GM12878 (cell line): Measurements from ENCODE around the gene PDE6A. TPM values are rescaled to one million over a fixed set of nuclear protein-coding genes. Genes with fewer than 3 reads are reported as not detected.
A peak's percentile ranks its signal among the peaks of the same experiment; 100 is the strongest.

ENCODE experiments used
- ATAC-seq: fragments of 200-7000 bp; cut with Tn5 transposase; 3 replicates; pipeline ENCODE4 v1.9.1; 2020; ENCODE audit warnings: mild to moderate bottlenecking, moderate library complexity
- BruUV-seq: library from RNA; stranded (reverse); fragments of 400-500 nt; replicated peaks from 2 replicates; lab custom pipeline; 2021; lab: Mats Ljungman, UMichigan
- CTCF ChIA-PET: fragments of 300-600 bp; sonication (Branson Sonifier 250); formaldehyde crosslinking; extraction: SDS; loops from one replicate; lab custom pipeline; 2021; ENCODE audit warnings: inconsistent platforms; lab: Yijun Ruan, JAX
- POLR2A ChIA-PET: fragments of 350-600 bp; formaldehyde crosslinking; extraction: SDS; loops from one replicate; lab custom pipeline; 2021; ENCODE audit warnings: inconsistent platforms; lab: Charles Lee
- RAD21 ChIA-PET: fragments of 300-600 bp; sonication (Branson Sonifier 250); formaldehyde crosslinking; loops from one replicate; lab custom pipeline; 2023; ENCODE audit warnings: antibody characterized with exemption; ENCODE audit not compliant: unreplicated experiment; lab: Charles Lee
- SMC1A ChIA-PET: fragments of 300-600 bp; sonication (Branson Sonifier 250); formaldehyde crosslinking; loops from one replicate; lab custom pipeline; 2023; ENCODE audit not compliant: unreplicated experiment, uncharacterized antibody; lab: Charles Lee
- DNase-seq: peaks from one replicate; pipeline ENCODE4 v3.0.0-alpha.2; 2011; ENCODE audit warnings: low read depth, low spot score
- FAIRE-seq: peaks from 3 replicates; lab custom pipeline; 2011; peaks lifted over from hg19 to GRCh38; lab: Jason Lieb, UNC
- H2AFZ ChIP-seq: 2 replicates; pipeline ENCODE4 v1.6.0; 2011; ENCODE audit warnings: low read depth, low read length, control low read depth; ENCODE audit not compliant: control insufficient read depth
- H3K27ac ChIP-seq: 2 replicates; pipeline ENCODE4 v1.5.1; 2011; ENCODE audit warnings: control low read depth; ENCODE audit not compliant: control insufficient read depth, insufficient read depth
- H3K27me3 ChIP-seq, 2 experiments: replicated peaks in 1 of 2; 2 replicates each; pipeline versions ENCODE4 v1.6.0 to v1.6.1; 2011; ENCODE audit warnings: low read length in 1 of 2; ENCODE audit not compliant: control insufficient read depth in 2 of 2, insufficient read depth in 2 of 2
- H3K36me3 ChIP-seq, 2 experiments: 2 replicates each; pipeline ENCODE4 v1.5.1; 2011; ENCODE audit warnings: low read length in 1 of 2; ENCODE audit not compliant: control insufficient read depth in 2 of 2, insufficient read depth in 2 of 2
- H3K4me1 ChIP-seq: 2 replicates; pipeline ENCODE4 v1.6.1; 2011; ENCODE audit warnings: mild to moderate bottlenecking, low read length, moderate library complexity, mixed read lengths; ENCODE audit not compliant: control insufficient read depth, insufficient read depth
- H3K4me2 ChIP-seq: 2 replicates; pipeline ENCODE4 v1.6.0; 2011; ENCODE audit warnings: control low read depth; ENCODE audit not compliant: control insufficient read depth, insufficient read depth
- H3K4me3 ChIP-seq: fragments of 200-600 bp; sonication (generic); 2 replicates; pipeline ENCODE4 v1.5.1; 2016
- H3K79me2 ChIP-seq: 2 replicates; pipeline ENCODE4 v1.6.0; 2011; ENCODE audit warnings: low read length; ENCODE audit not compliant: control insufficient read depth, insufficient read depth
- H3K9ac ChIP-seq: 2 replicates; pipeline ENCODE4 v1.8.0; 2011; ENCODE audit warnings: low read length, control low read depth, mixed read lengths; ENCODE audit not compliant: control insufficient read depth, insufficient read depth
- H3K9me3 ChIP-seq: replicated peaks from 3 replicates; pipeline ENCODE4 v1.5.1; 2011; ENCODE audit warnings: mild to moderate bottlenecking, low read length; ENCODE audit not compliant: control insufficient read depth, insufficient read depth
- H4K20me1 ChIP-seq: 2 replicates; pipeline ENCODE4 v1.6.0; 2011; ENCODE audit not compliant: control insufficient read depth, insufficient read depth
- ATF7 ChIP-seq: fragments of 450-650 bp; IDR thresholded peaks from 2 replicates; pipeline ENCODE4 v1.6.1; 2016; ENCODE audit warnings: low read depth, mild to moderate bottlenecking
- BHLHE40 ChIP-seq, 2 experiments: fragments of 450-650 bp in 1 of 2; IDR thresholded peaks; 2 replicates each; pipeline ENCODE4 v1.6.1; 2011 to 2017; ENCODE audit warnings: low read depth in 2 of 2, borderline replicate concordance in 1 of 2, improper control_type of control experiment in 1 of 2, low read length in 1 of 2, mild to moderate bottlenecking in 1 of 2
- BRCA1 ChIP-seq: IDR thresholded peaks from 2 replicates; pipeline ENCODE4 v1.6.1; 2011; ENCODE audit warnings: low read depth, low read length, improper control_type of control experiment
- CEBPZ ChIP-seq: fragments of 150-350 bp; IDR thresholded peaks from 2 replicates; pipeline ENCODE4 v1.6.1; 2016; ENCODE audit warnings: low read depth, low read length
- LARP7 ChIP-seq: fragments of 450-650 bp; IDR thresholded peaks from 2 replicates; pipeline ENCODE4 v1.6.1; 2017; ENCODE audit warnings: mild to moderate bottlenecking
- RELB ChIP-seq: fragments of 450-650 bp; IDR thresholded peaks from 2 replicates; pipeline ENCODE4 v1.6.1; 2017; ENCODE audit warnings: low read depth, mild to moderate bottlenecking, moderate library complexity
- WRNIP1 ChIP-seq: IDR thresholded peaks from 2 replicates; pipeline ENCODE4 v1.6.1; 2011; ENCODE audit warnings: low read depth, low read length, improper control_type of control experiment, borderline replicate concordance
- ZNF274 ChIP-seq: IDR thresholded peaks from one replicate; pipeline ENCODE4 v1.8.0; 2011; ENCODE audit not compliant: insufficient read length, insufficient read depth
- WGBS: methylation state at CpG from one replicate; pipeline ENCODE4 v1.1.6; 2016; ENCODE audit warnings: low lambda C conversion rate; ENCODE audit not compliant: insufficient replicate concordance, insufficient coverage; ENCODE audit errors: missing lambda C conversion rate; 5-methylcytosine and 5-hydroxymethylcytosine counted together
- in situ Hi-C: fragments of 300-500 bp; cut with MboI; formaldehyde crosslinking; loops from 9 replicates; pipeline ENCODE4 v1.14.3; 2018; ENCODE audit warnings: mixed read lengths
- intact Hi-C: fragments of 100-400 bp; cut with micrococcal nuclease; formaldehyde crosslinking; loops from one replicate; pipeline ENCODE4 v1.14.2; 2022; ENCODE audit not compliant: unreplicated experiment
- polyA plus RNA-seq, 11 experiments: library from polyadenylated mRNA; depleted of rRNA in 4 of 11; unstranded in 6 of 11; stranded (reverse) in 5 of 11; fragments of >200 nt; fragmentation: Nextera tagmentation in 4 of 11; fragmentation: Illumina TruSeq in 1 of 11; extraction: Ambion mirVana in 4 of 11; extraction: Trizol in 1 of 11; gene quantifications; 1 replicate in 1 of 11; 2 replicates in 10 of 11; pipeline versions ENCODE4 v1.2.1 to v1.2.3, GENCODE V29; 2011 to 2016; ENCODE audit warnings: inconsistent platforms in 2 of 11, missing spikeins in 2 of 11, low read depth in 1 of 11
- total RNA-seq, 4 experiments: library from RNA; depleted of rRNA in 3 of 4; stranded (reverse); fragments of >200 nt in 3 of 4; fragmentation: Illumina TruSeq in 1 of 4; extraction: Trizol in 1 of 4; gene quantifications; 2 replicates each; pipeline versions ENCODE4 v1.2.1 to v1.2.3, GENCODE V29; 2013 to 2021

The PDE6A gene
- total and polyA plus RNA-seq, 10 of the 15 experiments (the other 5 are each of a cell fraction or from before 2014, with no cell fraction given): 0.05 to 0.26 TPM; not detected in 8

- no peak for TF ChIP-seq ZNF274
- TF ChIP-seq LARP7: no peak
- TF ChIP-seq WRNIP1: no peak
- no peak for TF ChIP-seq BHLHE40 (IDR thresholded peaks at IDR 0.05; ENCODE audit: borderline replicate concordance in 1 of 2, low read depth in 2 of 2, low read length in 1 of 2)
- TF ChIP-seq RELB: no peak
- TF ChIP-seq CEBPZ: no peak
Observed at GRCh38 chr5:149824846-149825245, 119.7 kb downstream of the PDE6A start (continued).

- H3K4me2 ChIP-seq: no peak overlapping the region
- in situ Hi-C loops: no loop called here
- ChIA-PET CTCF (interaction anchor here (1.0 to 11.1 kb wide), 6 partner anchors 29 to 187 kb away, joined by 3 to 165 read pairs (median 8); no protein-coding TSS in a partner anchor), RAD21 (interaction anchor here (1.3 kb wide), 1 partner anchor 186 kb away, joined by 5 read pairs; no protein-coding TSS in a partner anchor), SMC1A (interaction anchor here (1.2 to 11.9 kb wide), 7 partner anchors 8 to 161 kb away, joined by 4 to 210 read pairs (median 10); no protein-coding TSS in a partner anchor), POLR2A (interaction anchor here (0.6 to 2.0 kb wide), 4 partner anchors 12 to 157 kb away, joined by 3 to 6 read pairs (median 4); no protein-coding TSS in a partner anchor)
- no TSS peak for BruUV-seq
- H2AFZ ChIP-seq: no peak overlapping the region
- H3K4me3 ChIP-seq: no peak overlapping the region
- no peak overlapping the region for H3K9ac ChIP-seq
- no peaks in the 10 kb centered on the region for H4K20me1 ChIP-seq
- no peaks in the 10 kb centered on the region for H3K9me3 ChIP-seq
- WGBS: 88% methylated on average over 7 of the region's 7 CpGs
- H3K27ac ChIP-seq: no peak overlapping the region
- H3K79me2 ChIP-seq: no peaks in the 10 kb centered on the region; the same call in 1 of the 2 replicates
- intact Hi-C loops: no loop called here
- H3K4me1 ChIP-seq: no peaks in the 10 kb centered on the region; the same call in 1 of the 2 replicates
- ATAC-seq (no peak), FAIRE-seq (no peak), DNase-seq (no peak)
- TF ChIP-seq ATF7 (peak; percentile 87), BRCA1 (no peak)
- peaks cover 0 to 27% of the 10 kb centered on the region in 2 experiments; a peak in 3 of 4 replicates for H3K36me3 ChIP-seq
- H3K27me3 ChIP-seq: no peaks in the 10 kb centered on the region
Observed at GRCh38 chr5:149824120-149824519, 120.5 kb downstream of the PDE6A start.
